ENCODE results near the gene SEMA5A.

- TF ChIP-seq CTCF (IDR thresholded peaks at IDR 0.05; ENCODE audit: poor library complexity, severe bottlenecking) (no peak), POLR2AphosphoS5 (IDR thresholded peaks at IDR 0.05) (no peak), SMC3 (conservative IDR thresholded peaks at IDR 0.05; ENCODE audit: poor library complexity) (no peak), EP300 (conservative IDR thresholded peaks at IDR 0.05; ENCODE audit: poor library complexity, severe bottlenecking) (no peak), TAF1 (IDR thresholded peaks at IDR 0.05; ENCODE audit: low read depth) (no peak), EZH2 (IDR thresholded peaks at IDR 0.05; ENCODE audit: borderline replicate concordance, insufficient read depth, low read length, poor library complexity, severe bottlenecking) (no peak), MXI1 (conservative IDR thresholded peaks at IDR 0.05; ENCODE audit: poor library complexity, severe bottlenecking) (no peak), REST (IDR thresholded peaks at IDR 0.05; ENCODE audit: borderline replicate concordance) (no peak)
Measured at GRCh38 chr5:9105851-9106250, 440.0 kb downstream of the SEMA5A start.
